Psoas muscle (tissue), 8 donors: ENCODE measurements around the gene FABP3. TPM values are rescaled to one million over a fixed set of nuclear protein-coding genes. Genes with fewer than 3 reads are reported as not detected.
A peak's percentile ranks its signal among the peaks of the same experiment; 100 is the strongest.

Experiments
- ATAC-seq, 4 donors: fragments of 200-7000 bp; cut with Tn5 transposase; one replicate each; pipeline ENCODE4 v1.9.1; 2020; ENCODE audit warnings: moderate library complexity in 3 of 4, mild to moderate bottlenecking in 2 of 4
- DNase-seq, 2 donors: peaks; one replicate each; pipeline ENCODE4 v3.0.0-alpha.2; 2020
- H3K27ac ChIP-seq: fragments of 200-600 bp; one replicate; pipeline ENCODE4 v1.8.0; 2022
- H3K27me3 ChIP-seq, 3 donors: fragments of 200-600 bp in 1 of 3; one replicate each; pipeline versions ENCODE4 v1.6.1 to v1.8.0; 2013 to 2022; ENCODE audit warnings: low read length in 2 of 3, mild to moderate bottlenecking in 2 of 3, moderate library complexity in 1 of 3; ENCODE audit not compliant: insufficient read depth in 3 of 3
- H3K36me3 ChIP-seq, 2 donors: fragments of 200-600 bp in 1 of 2; one replicate each; pipeline versions ENCODE4 v1.6.1 to v1.8.0; 2013 to 2022; ENCODE audit warnings: low read depth in 1 of 2, mild to moderate bottlenecking in 1 of 2, moderate library complexity in 1 of 2; ENCODE audit not compliant: insufficient read depth in 1 of 2
- H3K4me1 ChIP-seq: fragments of 200-600 bp; one replicate; pipeline ENCODE4 v1.8.0; 2022
- H3K4me3 ChIP-seq: fragments of 200-600 bp; one replicate; pipeline ENCODE4 v1.8.0; 2022; ENCODE audit warnings: mild to moderate bottlenecking
- H3K9me3 ChIP-seq: fragments of 200-600 bp; one replicate; pipeline ENCODE4 v1.8.0; 2022
- WGBS, 3 donors: extraction: QIAGEN DNeasy Blood & Tissue Kit; methylation state at CpG; one replicate each; pipeline versions ENCODE4 v1.1.6 to v1.1.7; 2013; 5-methylcytosine and 5-hydroxymethylcytosine counted together
- intact Hi-C, 2 donors: fragments of 100-400 bp; cut with DNase I; formaldehyde crosslinking; loops; one replicate each; pipeline versions ENCODE4 v1.11.0 to v1.14.2; 2022
- polyA plus RNA-seq, 3 donors: library from polyadenylated mRNA; stranded (reverse); fragments of 200-250 nt; gene quantifications; one replicate each; pipeline ENCODE4 v1.2.3, GENCODE V29; 2013
- total RNA-seq, 4 donors: library from RNA; stranded (reverse); fragmentation: NEBNext Ultra II Directional in 2 of 4; extraction: Animal tissue kit (Norgen Biotek cat#: 25700) in 2 of 4; gene quantifications; one replicate each; pipeline versions ENCODE4 v1.2.1 to v1.2.4, GENCODE V29; 2021 to 2023
- TF ChIP-seq, protein P1 (sequence below): fragments of 200-600 bp; IDR thresholded peaks from one replicate; pipeline ENCODE4 v1.8.0; 2022; ENCODE audit warnings: antibody characterized with exemption
- donor health status: healthy with polysubstance abuse.
- donor health status: DM: no; HTN: no; CAD: no; lungs with moderate emphysema.
- donor health status: Bipolar disorder and iron deficiency.
- donor health status: healthy.
- donor health status: DM: yes; HTN: yes; CAD: no.
- donor health status: DM: no; HTN: no; CAD: no.
- donor health status: DM: no; HTN: no; CAD: no.
- donor health status: DM: yes; HTN: yes; CAD: no.

FABP3 gene
- total and polyA plus RNA-seq, 7 donors = 467 to 4,001 (median 2,603) TPM

DNA sequence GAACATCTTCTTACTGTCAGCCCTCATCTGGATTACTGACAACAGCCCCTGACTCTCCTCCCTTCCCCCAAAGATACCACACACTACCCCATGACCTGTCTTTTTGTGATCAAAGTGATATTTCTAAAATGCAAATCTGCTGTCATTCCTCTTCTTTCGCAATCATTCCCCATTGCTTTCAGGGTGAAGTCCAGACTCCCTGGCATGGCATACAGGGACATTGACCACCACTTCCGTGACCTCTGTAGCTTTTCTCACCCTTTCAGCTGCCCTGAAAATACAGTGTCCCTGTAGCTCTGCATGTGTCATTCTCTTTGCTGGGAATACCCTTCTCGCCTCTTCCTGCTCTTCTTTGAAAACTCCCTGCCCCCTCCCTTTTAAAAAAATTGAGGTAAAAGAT, 44.3 kb upstream of the FABP3 start:
- H3K4me3 ChIP-seq = no peak overlapping the region
- intact Hi-C loops = no loop called here
- TF ChIP-seq, protein P1, sequence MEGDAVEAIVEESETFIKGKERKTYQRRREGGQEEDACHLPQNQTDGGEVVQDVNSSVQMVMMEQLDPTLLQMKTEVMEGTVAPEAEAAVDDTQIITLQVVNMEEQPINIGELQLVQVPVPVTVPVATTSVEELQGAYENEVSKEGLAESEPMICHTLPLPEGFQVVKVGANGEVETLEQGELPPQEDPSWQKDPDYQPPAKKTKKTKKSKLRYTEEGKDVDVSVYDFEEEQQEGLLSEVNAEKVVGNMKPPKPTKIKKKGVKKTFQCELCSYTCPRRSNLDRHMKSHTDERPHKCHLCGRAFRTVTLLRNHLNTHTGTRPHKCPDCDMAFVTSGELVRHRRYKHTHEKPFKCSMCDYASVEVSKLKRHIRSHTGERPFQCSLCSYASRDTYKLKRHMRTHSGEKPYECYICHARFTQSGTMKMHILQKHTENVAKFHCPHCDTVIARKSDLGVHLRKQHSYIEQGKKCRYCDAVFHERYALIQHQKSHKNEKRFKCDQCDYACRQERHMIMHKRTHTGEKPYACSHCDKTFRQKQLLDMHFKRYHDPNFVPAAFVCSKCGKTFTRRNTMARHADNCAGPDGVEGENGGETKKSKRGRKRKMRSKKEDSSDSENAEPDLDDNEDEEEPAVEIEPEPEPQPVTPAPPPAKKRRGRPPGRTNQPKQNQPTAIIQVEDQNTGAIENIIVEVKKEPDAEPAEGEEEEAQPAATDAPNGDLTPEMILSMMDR = no peak
- ATAC-seq (no peak), DNase-seq (no peak)
- peaks cover 33% of the 10 kb centered on the region for H3K4me1 ChIP-seq
- H3K27me3 ChIP-seq = peaks cover 0 to 3% (median 0%) of the 10 kb centered on the region in 3 donors
- H3K9me3 ChIP-seq = no peaks in the 10 kb centered on the region
- WGBS, 3 donors = 76 to 90% (median 81%) methylated on average over 3 of the region's 3 CpGs
- peak overlapping the region; percentile 94 for H3K27ac ChIP-seq
- H3K36me3 ChIP-seq = no peaks in the 10 kb centered on the region

DNA sequence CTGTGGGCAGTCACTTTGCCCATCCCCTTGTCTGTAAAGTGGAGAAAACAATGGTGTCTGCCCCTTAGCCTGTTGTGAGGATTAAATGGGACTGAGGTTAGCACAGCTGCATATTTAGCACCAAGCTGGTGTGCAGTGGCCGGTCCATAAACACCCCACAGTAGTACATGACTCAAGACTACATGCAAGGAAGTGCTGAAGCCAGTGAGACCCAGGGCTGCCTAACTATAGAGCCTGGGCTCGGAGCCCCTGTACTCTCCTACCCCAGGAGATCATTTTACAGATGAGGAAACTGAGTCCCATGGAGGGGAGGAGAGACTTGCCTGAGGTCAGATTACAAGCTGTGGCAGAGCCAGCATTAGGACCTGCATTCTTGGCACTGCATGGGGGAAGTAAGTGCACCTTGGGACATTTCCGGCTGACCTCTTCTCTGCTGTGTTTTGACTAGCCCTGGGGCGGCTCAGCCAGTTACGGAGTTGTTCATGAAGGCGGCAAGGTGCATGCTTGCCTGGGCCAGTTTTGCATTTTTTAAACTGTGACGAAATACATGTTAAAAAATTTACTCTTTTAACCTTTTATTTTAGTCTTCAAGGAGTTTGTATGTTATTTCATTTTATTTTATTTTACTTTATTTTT, 43.3 kb upstream of the FABP3 start:
- Histone ChIP-seq H3K4me1 (peaks cover 24% of the 10 kb centered on the region), H3K27ac (peak overlapping the region; percentile 94), H3K4me3 (no peak overlapping the region), H3K9me3 (no peaks in the 10 kb centered on the region), H3K27me3 (peaks cover 0 to 3% (median 0%) of the 10 kb centered on the region in 3 donors), H3K36me3 (no peaks in the 10 kb centered on the region)
- peak in 1 of 2 donors; percentile 66 for DNase-seq
- WGBS, 3 donors = 38 to 70% (median 57%) methylated on average over 7 of the region's 7 CpGs
- ATAC-seq = peak; percentile 23 to 77 (median 49)
- intact Hi-C loops = no loop called here
- TF ChIP-seq, protein P1 = no peak

DNA sequence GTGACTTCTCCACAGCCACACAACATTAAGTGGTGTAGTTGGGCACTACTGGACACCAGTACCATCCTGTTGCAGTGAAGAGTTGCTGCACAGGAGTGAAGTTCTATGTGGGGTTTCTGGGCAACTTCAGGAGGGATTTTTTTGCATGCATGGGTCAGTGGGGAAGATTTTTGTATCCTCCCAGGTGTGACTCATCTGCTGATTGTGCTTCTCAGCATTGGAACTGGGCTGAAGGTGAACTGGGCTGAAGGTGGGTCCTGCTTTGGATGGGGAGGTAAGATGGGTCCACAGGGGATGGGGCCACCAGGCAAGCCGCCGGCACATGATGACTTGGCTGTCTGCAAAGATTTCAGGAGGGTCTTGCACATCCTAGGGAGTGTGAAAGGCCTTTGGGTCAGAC, 42.8 kb upstream of the FABP3 start:
- peaks cover 22% of the 10 kb centered on the region for H3K4me1 ChIP-seq
- intact Hi-C loops = no loop called here
- no peaks in the 10 kb centered on the region for H3K9me3 ChIP-seq
- peak overlapping the region; percentile 94 for H3K27ac ChIP-seq
- H3K27me3 ChIP-seq = peaks cover 0 to 3% (median 0%) of the 10 kb centered on the region in 3 donors
- WGBS, 3 donors = 81 to 88% (median 85%) methylated on average over 2 of the region's 2 CpGs
- TF ChIP-seq, protein P1 = no peak
- ATAC-seq (no peak), DNase-seq (no peak)
- H3K4me3 ChIP-seq = no peak overlapping the region
- no peaks in the 10 kb centered on the region for H3K36me3 ChIP-seq

DNA sequence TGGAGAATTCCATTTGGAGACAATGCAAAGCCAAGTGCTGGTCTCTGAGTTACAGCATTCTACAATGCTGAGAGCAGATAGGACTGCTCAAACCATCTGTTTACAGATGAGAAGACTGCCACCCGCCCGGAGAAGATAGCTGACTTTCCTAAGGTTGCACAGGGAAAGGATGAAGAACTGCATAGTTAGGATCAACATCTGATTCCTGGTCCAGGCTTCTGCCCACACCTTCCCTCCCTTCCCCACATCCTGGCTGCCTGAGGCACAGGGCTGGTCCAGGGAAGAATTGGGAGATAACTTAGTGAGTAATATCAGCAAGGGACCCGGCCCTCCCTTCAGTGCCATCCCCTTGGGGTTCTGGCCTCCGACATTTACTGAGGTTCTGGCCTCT, 42.1 kb upstream of the FABP3 start:
- H3K9me3 ChIP-seq = no peaks in the 10 kb centered on the region
- ATAC-seq (no peak), DNase-seq (no peak)
- no peaks in the 10 kb centered on the region for H3K36me3 ChIP-seq
- H3K27me3 ChIP-seq = peaks cover 0 to 3% (median 1%) of the 10 kb centered on the region in 3 donors
- 82 to 93% (median 83%) methylated on average over 4 of the region's 4 CpGs for WGBS, 3 donors
- H3K4me1 ChIP-seq = peaks cover 22% of the 10 kb centered on the region
- peak overlapping the region; percentile 91 for H3K4me3 ChIP-seq
- intact Hi-C loops = no loop called here
- TF ChIP-seq, protein P1 = no peak
- peak overlapping the region; percentile 94 for H3K27ac ChIP-seq
